H1 (cell line): ENCODE data around the gene BRD3OS. TPM values are rescaled to one million over a fixed set of nuclear protein-coding genes. Genes with fewer than 3 reads are reported as not detected.

Source experiments
- SIX5 ChIP-seq: IDR thresholded peaks from 2 replicates; pipeline ENCODE4 v1.6.1; 2011; ENCODE audit warnings: mild to moderate bottlenecking, low read depth, low read length
- SUZ12 ChIP-seq: fragments of 200-600 bp; sonication (generic); IDR thresholded peaks from 2 replicates; pipeline ENCODE4 v1.6.1; 2012; ENCODE audit warnings: mild to moderate bottlenecking, inconsistent platforms, low read length, moderate library complexity, mixed read lengths
- polyA plus RNA-seq, 7 experiments: library from polyadenylated mRNA; depleted of rRNA in 3 of 7; stranded (reverse) in 5 of 7; unstranded in 2 of 7; fragments of >200 nt in 5 of 7; fragments of 200-250 nt in 2 of 7; gene quantifications; 1 replicate in 5 of 7; 2 replicates in 1 of 7; 4 replicates in 1 of 7; pipeline versions ENCODE4 v1.2.1 to v1.2.3, GENCODE V29; 2011 to 2013; ENCODE audit warnings: missing spikeins in 2 of 7, mixed read lengths in 2 of 7
- total RNA-seq: library from RNA; stranded (reverse); fragmentation: NEBNext Ultra II Directional; extraction: Animal tissue kit (Norgen Biotek cat#: 25700); gene quantifications from 2 replicates; pipeline ENCODE4 v1.2.1, GENCODE V29; 2021

Gene BRD3OS
- total and polyA plus RNA-seq, 2 of the 8 experiments (the other 6 are each of a cell fraction or from before 2014, with no cell fraction given): 12.7 to 20.2 TPM

DNA sequence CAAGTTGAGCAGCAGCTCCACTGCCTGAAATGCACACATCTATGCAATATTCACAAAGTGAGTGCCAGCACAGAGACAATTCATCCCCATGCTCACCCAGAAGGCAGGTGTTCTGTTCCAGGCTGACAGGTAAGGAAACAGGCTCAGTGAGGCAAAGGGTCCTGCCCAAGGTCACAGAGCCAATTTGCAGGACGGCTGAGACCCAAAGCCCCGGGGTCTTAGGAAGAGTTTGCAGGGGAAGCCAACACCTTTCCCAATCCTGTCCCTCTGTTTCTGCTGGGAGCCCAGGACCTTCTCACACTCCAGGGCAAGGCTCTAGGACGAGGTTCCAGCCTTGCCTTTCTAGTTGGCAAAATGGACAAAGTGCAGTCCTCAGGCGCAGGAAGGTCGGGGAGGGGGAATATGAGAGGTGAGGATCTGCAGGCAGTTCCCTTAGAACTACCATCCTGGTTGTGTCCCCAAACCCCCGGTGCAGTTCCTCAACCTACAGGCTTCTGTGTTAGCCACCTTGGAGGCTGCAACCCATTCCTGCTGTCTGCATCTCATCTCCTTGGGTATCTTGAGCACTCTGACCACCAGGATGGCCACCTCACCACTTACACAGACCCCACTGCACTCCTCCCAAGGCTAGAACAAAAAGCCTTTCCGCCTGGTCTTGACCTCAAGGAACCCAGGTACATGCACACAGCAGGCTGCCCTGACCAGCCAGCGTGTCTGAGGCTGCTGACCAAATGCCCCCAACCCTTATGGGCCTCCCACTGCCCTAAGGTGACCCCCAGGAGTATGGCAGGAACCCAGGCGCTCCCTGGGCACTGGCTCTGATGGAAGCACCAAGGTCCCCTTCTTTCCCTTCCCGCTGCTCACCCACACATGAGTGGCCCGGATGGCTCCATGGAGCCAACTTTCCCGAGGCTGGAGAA is 44.5 kb downstream of the BRD3OS start (continued):
- TF ChIP-seq SUZ12: no peak
- TF ChIP-seq SIX5: no peak
